Liver (tissue), 9 donors: ENCODE measurements around the gene MEIS2. TPM values are rescaled to one million over a fixed set of nuclear protein-coding genes. Genes with fewer than 3 reads are reported as not detected.

Source experiments
- DNase-seq: peaks from one replicate; pipeline ENCODE4 v3.0.0-alpha.2; 2017; ENCODE audit warnings: low spot score
- H3K27ac ChIP-seq, 2 donors: one replicate each; pipeline ENCODE4 v1.7.0; 2013; ENCODE audit warnings: inconsistent platforms in 2 of 2, low read length in 2 of 2, control low read depth in 1 of 2, low read depth in 1 of 2, mild to moderate bottlenecking in 1 of 2
- H3K27me3 ChIP-seq, 4 donors: one replicate each; pipeline versions ENCODE4 v1.6.1 to v1.7.0; 2013; ENCODE audit warnings: low read length in 3 of 4, inconsistent platforms in 1 of 4, mild to moderate bottlenecking in 1 of 4, moderate library complexity in 1 of 4; ENCODE audit not compliant: control insufficient read depth in 4 of 4, insufficient read depth in 4 of 4
- H3K36me3 ChIP-seq, 4 donors: one replicate each; pipeline versions ENCODE4 v1.6.1 to v1.7.0; 2013; ENCODE audit warnings: low read length in 3 of 4, mild to moderate bottlenecking in 3 of 4, low read depth in 1 of 4, moderate library complexity in 1 of 4; ENCODE audit not compliant: control insufficient read depth in 4 of 4, insufficient read depth in 3 of 4
- H3K4me1 ChIP-seq, 4 donors: one replicate each; pipeline versions ENCODE4 v1.6.1 to v1.7.0; 2013; ENCODE audit warnings: low read length in 3 of 4, mild to moderate bottlenecking in 3 of 4, moderate library complexity in 1 of 4; ENCODE audit not compliant: control insufficient read depth in 4 of 4, insufficient read depth in 4 of 4
- H3K4me3 ChIP-seq, 3 donors: one replicate each; pipeline versions ENCODE4 v1.6.1 to v1.7.0; 2013; ENCODE audit warnings: low read length in 3 of 3, control low read depth in 1 of 3, low read depth in 1 of 3, mild to moderate bottlenecking in 1 of 3
- H3K9ac ChIP-seq, 2 donors: one replicate each; pipeline ENCODE4 v1.7.0; 2013; ENCODE audit warnings: low read length in 2 of 2, mild to moderate bottlenecking in 2 of 2, moderate library complexity in 2 of 2, control low read depth in 1 of 2, low read depth in 1 of 2
- H3K9me3 ChIP-seq, 4 donors: one replicate each; pipeline versions ENCODE4 v1.6.1 to v1.7.0; 2013; ENCODE audit warnings: low read length in 3 of 4; ENCODE audit not compliant: control insufficient read depth in 4 of 4
- ATF3 ChIP-seq: IDR thresholded peaks from 2 replicates; pipeline ENCODE4 v1.6.1; 2016; ENCODE audit warnings: antibody characterized with exemption
- CTCF ChIP-seq: fragments of 150-350 bp; IDR thresholded peaks from 2 replicates; pipeline ENCODE4 v1.5.1; 2017; ENCODE audit warnings: improper control_type of control experiment, low read depth, low read length; ENCODE audit not compliant: missing input control
- EGR1 ChIP-seq, 2 donors: IDR thresholded peaks; 2 replicates each; pipeline ENCODE4 v1.6.1; 2016 to 2018; ENCODE audit warnings: antibody characterized with exemption in 2 of 2, low read depth in 2 of 2
- FOXA1 ChIP-seq: IDR thresholded peaks from 2 replicates; pipeline ENCODE4 v1.6.1; 2016; ENCODE audit warnings: antibody characterized with exemption
- FOXA2 ChIP-seq: IDR thresholded peaks from 2 replicates; pipeline ENCODE4 v1.6.1; 2016; ENCODE audit warnings: antibody characterized with exemption
- GABPA ChIP-seq, 2 donors: IDR thresholded peaks in 1 of 2; conservative IDR thresholded peaks in 1 of 2; 2 replicates each; pipeline ENCODE4 v1.6.1; 2016; ENCODE audit warnings: antibody characterized with exemption in 2 of 2, mild to moderate bottlenecking in 1 of 2, moderate library complexity in 1 of 2
- HNF4A ChIP-seq, 2 donors: conservative IDR thresholded peaks; 2 replicates each; pipeline ENCODE4 v1.6.1; 2016; ENCODE audit warnings: antibody characterized with exemption in 2 of 2, mild to moderate bottlenecking in 2 of 2
- JUND ChIP-seq, 2 donors: IDR thresholded peaks; 2 replicates each; pipeline ENCODE4 v1.6.1; 2016; ENCODE audit warnings: antibody characterized with exemption in 2 of 2
- NR2F2 ChIP-seq: IDR thresholded peaks from 2 replicates; pipeline ENCODE4 v1.6.1; 2016; ENCODE audit warnings: antibody characterized with exemption
- RAD21 ChIP-seq, 2 donors: IDR thresholded peaks; 2 replicates each; pipeline ENCODE4 v1.6.1; 2016; ENCODE audit warnings: antibody characterized with exemption in 2 of 2, mild to moderate bottlenecking in 2 of 2
- REST ChIP-seq: IDR thresholded peaks from 2 replicates; pipeline ENCODE4 v1.6.1; 2016; ENCODE audit warnings: antibody characterized with exemption, mild to moderate bottlenecking
- RXRA ChIP-seq, 2 donors: IDR thresholded peaks; 2 replicates each; pipeline ENCODE4 v1.6.1; 2017 to 2018; ENCODE audit warnings: antibody characterized with exemption in 2 of 2, mild to moderate bottlenecking in 1 of 2
- SP1 ChIP-seq: IDR thresholded peaks from 2 replicates; pipeline ENCODE4 v1.6.1; 2018; ENCODE audit warnings: antibody characterized with exemption, mild to moderate bottlenecking
- TAF1 ChIP-seq: conservative IDR thresholded peaks from 2 replicates; pipeline ENCODE4 v1.6.1; 2016; ENCODE audit warnings: antibody characterized with exemption, mild to moderate bottlenecking
- YY1 ChIP-seq: IDR thresholded peaks from 2 replicates; pipeline ENCODE4 v1.6.1; 2016; ENCODE audit warnings: antibody characterized with exemption, mild to moderate bottlenecking
- ZBTB33 ChIP-seq: IDR thresholded peaks from 2 replicates; pipeline ENCODE4 v1.6.1; 2016; ENCODE audit warnings: antibody characterized with exemption
- whole genome bisulfite sequencing: extraction: QIAGEN DNeasy Blood & Tissue Kit; methylation state at CpG from one replicate; pipeline ENCODE4 v1.1.7; 2013; 5-methylcytosine and 5-hydroxymethylcytosine counted together
- polyA plus RNA-seq, 2 donors: library from polyadenylated mRNA; stranded (reverse) in 1 of 2; unstranded in 1 of 2; fragments of 200-250 nt in 1 of 2; fragments of >200 nt in 1 of 2; fragmentation: Nextera tagmentation in 1 of 2; extraction: Ambion mirVana in 1 of 2; gene quantifications; one replicate each; pipeline versions ENCODE4 v1.2.1 to v1.2.3, GENCODE V29; 2013 to 2015
- total RNA-seq, 2 donors: library from RNA; depleted of rRNA; stranded (reverse); fragments of >200 nt; gene quantifications; one replicate each; pipeline ENCODE4 v1.2.3, GENCODE V29; 2014
- TF ChIP-seq, protein P1 (sequence below): IDR thresholded peaks from 2 replicates; pipeline ENCODE4 v1.6.1; 2016; ENCODE audit warnings: antibody characterized with exemption
- donor health status: healthy.
- donor health status: healthy.
- donor health status: healthy.
- donor health status: healthy.
- donor health status: healthy.

Gene MEIS2
- total and polyA plus RNA-seq, 4 donors: 3.9 to 12.6 (median 7.6) TPM

DNA sequence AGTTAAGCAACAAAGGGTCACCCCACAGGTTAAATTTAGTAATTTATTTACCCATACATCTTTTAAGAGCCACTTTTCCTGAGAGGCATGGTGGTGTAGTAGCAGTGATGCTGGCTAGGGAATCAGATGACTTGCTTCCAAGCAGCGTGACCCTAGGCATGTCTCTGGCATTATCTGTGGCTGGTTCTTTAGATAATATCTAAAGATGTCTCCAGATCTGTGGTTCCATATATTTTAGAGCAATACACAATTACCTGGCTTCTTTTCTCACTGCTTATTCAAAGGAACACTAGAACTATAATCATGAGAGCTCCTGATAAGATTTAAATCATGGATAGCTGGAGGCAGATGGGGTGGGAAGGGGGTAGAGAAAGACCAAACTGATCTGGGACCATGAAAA is 21.1 kb upstream of the MEIS2 start:
- TF ChIP-seq CTCF (no peak), REST (no peak), TAF1 (no peak), RAD21 (IDR thresholded peaks at IDR 0.05) (no peak), HNF4A (conservative IDR thresholded peaks at IDR 0.05) (no peak), YY1 (no peak), SP1 (no peak), FOXA1 (no peak), NR2F2 (no peak), GABPA (IDR thresholded peaks at IDR 0.05 in 1 of 2, conservative IDR thresholded peaks at IDR 0.05 in 1 of 2) (no peak), RXRA (IDR thresholded peaks at IDR 0.05) (no peak)
- TF ChIP-seq, protein P1, sequence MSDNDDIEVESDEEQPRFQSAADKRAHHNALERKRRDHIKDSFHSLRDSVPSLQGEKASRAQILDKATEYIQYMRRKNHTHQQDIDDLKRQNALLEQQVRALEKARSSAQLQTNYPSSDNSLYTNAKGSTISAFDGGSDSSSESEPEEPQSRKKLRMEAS: no peak
- Histone ChIP-seq H3K27ac (no peak overlapping the region), H3K27me3 (no peaks in the 10 kb centered on the region), H3K36me3 (no peaks in the 10 kb centered on the region), H3K9me3 (no peaks in the 10 kb centered on the region), H3K4me3 (no peak overlapping the region), H3K4me1 (no peaks in the 10 kb centered on the region), H3K9ac (no peak overlapping the region)
- DNase-seq: no peak
- WGBS: 88% methylated on average over 1 of the region's 1 CpG

- H3K9ac ChIP-seq: no peak overlapping the region
- no peak overlapping the region for H3K27ac ChIP-seq
- H3K27me3 ChIP-seq: peaks cover 0 to 4% (median 0%) of the 10 kb centered on the region in 4 donors
- no peaks in the 10 kb centered on the region for H3K9me3 ChIP-seq
- 90% methylated on average over 1 of the region's 1 CpG for WGBS
- no peaks in the 10 kb centered on the region for H3K36me3 ChIP-seq
- H3K4me3 ChIP-seq: no peak overlapping the region
- no peaks in the 10 kb centered on the region for H3K4me1 ChIP-seq
- TF ChIP-seq EGR1 (IDR thresholded peaks at IDR 0.05; ENCODE audit: low read depth in 2 of 2) (no peak), CTCF (no peak), JUND (IDR thresholded peaks at IDR 0.05) (no peak), ATF3 (no peak), GABPA (IDR thresholded peaks at IDR 0.05 in 1 of 2, conservative IDR thresholded peaks at IDR 0.05 in 1 of 2) (no peak), RXRA (IDR thresholded peaks at IDR 0.05) (no peak), ZBTB33 (no peak), REST (no peak), FOXA2 (no peak), YY1 (no peak), NR2F2 (no peak)
- TF ChIP-seq, protein P1: no peak
- DNase-seq: no peak
Observed at GRCh38 chr15:37117030-37117429, 16.7 kb upstream of the MEIS2 start.
